Measurements from ENCODE around the gene SMIM33.
"Not testable (repeated sequence)": the region's sequence is repeated elsewhere in the genome, so short reads cannot be mapped to it uniquely, and the experiment has no call there.

Gene SMIM33

DNA sequence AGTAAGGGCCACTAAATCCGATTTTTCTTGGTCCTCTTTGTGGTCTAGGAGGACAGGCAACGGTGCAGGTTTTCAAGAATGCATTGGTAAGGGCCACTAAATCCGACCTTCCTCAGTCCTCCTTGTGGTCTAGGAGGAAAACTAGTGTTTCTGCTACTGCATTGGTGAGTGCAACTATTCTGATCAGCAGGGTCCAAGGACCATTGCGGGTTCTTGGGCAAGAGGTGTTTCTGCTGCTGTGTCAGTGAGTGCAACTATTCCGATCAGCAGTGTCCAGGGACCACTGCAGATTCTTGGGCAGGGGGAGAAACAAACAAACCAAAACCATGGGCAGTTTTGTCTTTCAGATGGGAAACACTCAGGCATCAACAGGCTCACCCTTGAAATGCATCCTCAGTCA lies 33.9 kb downstream of the SMIM33 start:
- H3K4me3 ChIP-seq (ENCODE audit: low read depth, low read length); DNase-seq (ENCODE audit: low read depth): not testable (repeated sequence)

DNA sequence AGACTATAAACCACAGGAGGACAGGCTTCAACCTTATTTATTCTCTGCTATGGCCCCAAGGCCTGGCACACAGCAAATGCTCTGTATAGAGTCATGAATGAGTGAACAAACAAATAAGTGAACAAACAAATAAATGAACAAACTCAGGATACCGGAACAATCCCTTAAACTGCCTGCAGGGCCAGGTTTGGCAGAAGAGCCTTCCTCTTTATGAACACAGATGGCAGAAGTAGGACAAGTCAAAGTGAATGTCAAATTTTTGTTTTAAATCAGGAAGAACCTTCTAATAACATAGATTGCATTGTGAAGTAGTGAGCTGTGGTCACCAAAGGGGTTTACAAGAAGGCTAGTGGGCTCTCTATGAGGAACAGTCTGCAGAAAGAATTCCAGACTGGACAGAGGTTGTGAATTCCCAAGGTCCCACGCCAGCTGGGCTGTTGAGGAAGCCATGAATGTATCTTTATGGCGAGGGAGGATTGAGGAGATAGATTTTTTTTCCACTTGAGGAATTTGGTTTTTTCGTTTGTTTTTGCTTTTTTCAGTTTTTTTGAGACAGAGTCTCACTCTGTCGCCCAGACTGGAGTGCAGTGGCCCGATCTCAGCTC lies 42.1 kb downstream of the SMIM33 start:
- no peak for DNase-seq (ENCODE audit: low read depth)
- TF ChIP-seq, protein P1, sequence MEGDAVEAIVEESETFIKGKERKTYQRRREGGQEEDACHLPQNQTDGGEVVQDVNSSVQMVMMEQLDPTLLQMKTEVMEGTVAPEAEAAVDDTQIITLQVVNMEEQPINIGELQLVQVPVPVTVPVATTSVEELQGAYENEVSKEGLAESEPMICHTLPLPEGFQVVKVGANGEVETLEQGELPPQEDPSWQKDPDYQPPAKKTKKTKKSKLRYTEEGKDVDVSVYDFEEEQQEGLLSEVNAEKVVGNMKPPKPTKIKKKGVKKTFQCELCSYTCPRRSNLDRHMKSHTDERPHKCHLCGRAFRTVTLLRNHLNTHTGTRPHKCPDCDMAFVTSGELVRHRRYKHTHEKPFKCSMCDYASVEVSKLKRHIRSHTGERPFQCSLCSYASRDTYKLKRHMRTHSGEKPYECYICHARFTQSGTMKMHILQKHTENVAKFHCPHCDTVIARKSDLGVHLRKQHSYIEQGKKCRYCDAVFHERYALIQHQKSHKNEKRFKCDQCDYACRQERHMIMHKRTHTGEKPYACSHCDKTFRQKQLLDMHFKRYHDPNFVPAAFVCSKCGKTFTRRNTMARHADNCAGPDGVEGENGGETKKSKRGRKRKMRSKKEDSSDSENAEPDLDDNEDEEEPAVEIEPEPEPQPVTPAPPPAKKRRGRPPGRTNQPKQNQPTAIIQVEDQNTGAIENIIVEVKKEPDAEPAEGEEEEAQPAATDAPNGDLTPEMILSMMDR (IDR thresholded peaks at IDR 0.05; ENCODE audit: control insufficient read depth, extremely low read depth, insufficient read depth), result no peak

DNA sequence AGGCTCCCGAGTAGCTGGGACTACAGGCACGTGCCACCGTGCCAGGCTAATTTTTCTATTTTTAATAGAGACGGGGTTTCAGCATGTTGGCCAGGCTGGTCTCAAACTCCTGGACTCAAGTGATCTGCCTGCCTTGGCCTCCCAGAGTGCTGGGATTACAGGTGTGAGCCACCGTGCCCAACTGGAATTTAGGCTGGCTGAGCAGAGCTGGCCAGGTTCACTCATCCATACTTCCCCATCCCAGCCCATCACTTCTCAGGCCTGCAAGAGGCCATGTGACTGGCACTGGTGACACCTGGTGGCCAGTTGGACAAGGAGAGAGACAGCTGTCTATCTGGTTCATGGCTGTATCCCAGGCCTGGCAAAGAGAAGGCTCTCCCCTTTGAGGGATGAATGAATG lies 42.6 kb downstream of the SMIM33 start:
- H3K4me3 ChIP-seq (ENCODE audit: low read depth, low read length), result not testable (repeated sequence)
- TF ChIP-seq, protein P1 (IDR thresholded peaks at IDR 0.05; ENCODE audit: control insufficient read depth, extremely low read depth, insufficient read depth), result peak; percentile 92
- peak; percentile 57 for DNase-seq (ENCODE audit: low read depth)

More for the DNA sequence above, 42.1 kb downstream of the SMIM33 start:
- H3K4me3 ChIP-seq (ENCODE audit: low read depth, low read length), result no peak overlapping the region

DNA sequence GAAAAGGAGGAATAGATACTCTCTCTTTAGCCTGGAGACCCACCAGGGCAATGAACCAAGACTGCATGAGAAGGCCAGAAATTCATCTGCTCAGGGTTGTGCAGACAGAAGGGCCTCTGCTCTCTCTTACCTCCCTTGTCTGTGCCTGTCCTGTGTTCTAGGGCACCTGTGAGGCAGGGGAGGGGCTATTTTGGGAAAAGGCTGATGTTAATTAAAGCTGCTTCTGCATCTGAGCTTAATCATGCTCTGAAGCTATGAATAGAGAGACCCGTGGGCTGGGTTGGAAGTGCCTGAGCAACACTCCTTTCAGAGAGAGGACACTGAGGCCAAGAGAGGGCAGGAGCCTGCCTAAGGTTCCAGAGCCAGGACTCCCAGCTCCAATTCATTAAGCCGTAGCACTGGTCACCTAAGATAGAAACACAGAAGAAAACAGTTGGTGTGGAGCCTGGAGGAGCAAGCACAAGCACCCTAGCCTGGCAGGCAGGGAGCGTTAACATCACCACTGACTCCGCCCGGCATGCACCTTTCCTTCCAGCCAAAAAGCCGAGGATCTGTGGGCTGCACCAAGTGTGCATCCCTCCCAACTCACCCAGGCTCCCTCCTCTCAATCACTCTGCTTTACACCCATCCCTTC lies 43.2 kb downstream of the SMIM33 start:
- DNase-seq (ENCODE audit: low read depth), result no peak
- TF ChIP-seq, protein P1 (IDR thresholded peaks at IDR 0.05; ENCODE audit: control insufficient read depth, extremely low read depth, insufficient read depth), result no peak

DNA sequence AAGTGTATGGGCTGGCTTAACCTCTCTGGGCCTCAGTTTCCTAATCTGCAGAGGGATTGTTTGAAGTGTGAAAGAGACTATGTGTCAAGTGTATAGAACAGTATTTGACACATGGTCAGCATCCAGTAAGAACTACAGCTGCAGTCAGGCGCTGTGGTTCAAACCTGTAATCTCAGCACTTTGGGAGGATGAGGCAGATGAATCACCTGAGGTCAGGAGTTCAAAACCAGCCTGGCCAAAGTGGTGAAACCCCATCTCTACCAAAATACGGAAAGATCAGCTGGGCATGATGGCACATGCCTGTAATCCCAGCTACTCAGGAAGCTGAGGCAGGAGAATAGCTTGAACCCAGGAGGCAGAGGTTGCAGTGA lies 43.7 kb downstream of the SMIM33 start:
- TF ChIP-seq, protein P1 (IDR thresholded peaks at IDR 0.05; ENCODE audit: control insufficient read depth, extremely low read depth, insufficient read depth), result no peak
- no peak for DNase-seq (ENCODE audit: low read depth)
- H3K4me3 ChIP-seq (ENCODE audit: low read depth, low read length), result no peak overlapping the region

More for the DNA sequence above, 43.2 kb downstream of the SMIM33 start:
- no peak overlapping the region for H3K4me3 ChIP-seq (ENCODE audit: low read depth, low read length)

DNA sequence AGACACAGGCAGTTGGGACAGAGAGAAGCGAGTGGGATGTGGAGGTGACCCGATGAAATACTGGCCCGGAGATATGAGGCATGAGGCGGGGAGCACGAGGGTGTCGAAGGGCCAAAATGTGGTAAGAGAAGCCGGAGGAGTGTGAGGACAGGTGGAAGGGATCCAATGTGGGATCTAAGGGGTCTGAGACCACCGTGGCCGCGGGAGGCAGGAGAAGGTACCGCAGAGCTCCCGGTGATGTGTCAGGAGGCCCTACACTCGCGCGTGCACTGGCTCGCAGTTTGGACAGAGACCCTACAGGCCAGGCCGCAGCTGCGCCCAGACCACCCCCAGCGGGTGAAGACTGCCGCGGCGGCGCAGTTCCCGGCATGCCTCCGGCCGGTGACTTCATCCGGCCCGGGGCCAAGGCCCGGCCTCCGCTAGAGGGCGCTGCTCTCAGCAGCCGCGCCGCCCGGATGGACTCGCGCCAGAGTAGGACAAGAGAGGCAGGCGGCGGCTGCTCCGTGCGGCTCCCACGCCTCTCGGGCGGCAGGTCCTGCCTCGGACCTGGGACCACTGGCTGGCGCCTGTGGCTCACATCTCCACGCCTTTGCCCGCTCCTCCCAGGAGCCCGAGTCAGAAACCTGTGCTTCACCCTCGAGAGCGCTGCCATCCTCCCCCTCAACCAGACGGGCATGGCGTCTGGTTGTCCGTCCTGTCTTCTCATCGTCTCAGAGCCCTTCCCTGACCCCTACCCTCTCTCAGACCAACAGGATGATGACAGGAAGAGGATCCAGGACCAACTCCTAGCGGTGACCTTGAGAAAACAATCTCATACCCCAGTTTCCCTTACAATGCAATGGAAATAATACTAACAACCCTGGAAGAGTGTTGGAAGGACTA lies 47.1 kb downstream of the SMIM33 start:
- peak; percentile 62 for DNase-seq (ENCODE audit: low read depth)
- TF ChIP-seq, protein P1 (IDR thresholded peaks at IDR 0.05; ENCODE audit: control insufficient read depth, extremely low read depth, insufficient read depth), result peak; percentile 96
- H3K4me3 ChIP-seq (ENCODE audit: low read depth, low read length), result peak overlapping the region; percentile 66
